HEK293 (cell line): ENCODE measurements around the gene PRUNE2.

Experiments
- CTCF ChIA-PET: fragments of 350-600 bp; formaldehyde crosslinking; extraction: SDS; loops from one replicate; lab custom pipeline; 2021; ENCODE audit warnings: antibody characterized with exemption; lab: Yijun Ruan, JAX
- POLR2A ChIA-PET: fragments of 300-600 bp; formaldehyde crosslinking; extraction: SDS; loops from one replicate; lab custom pipeline; 2020; ENCODE audit warnings: antibody characterized with exemption, inconsistent platforms; lab: Yijun Ruan, JAX
- H3K27ac ChIP-seq: fragments of 200-500 bp; sonication (Bioruptor generic); 2 replicates; pipeline ENCODE4 v1.5.1; 2014; ENCODE audit warnings: low read depth, low read length, control low read depth, inconsistent platforms; ENCODE audit errors: extremely low read depth
- H3K36me3 ChIP-seq, 2 experiments: fragments of 200-500 bp in 1 of 2; sonication (Bioruptor generic) in 1 of 2; 1 replicate in 1 of 2; 2 replicates in 1 of 2; pipeline ENCODE4 v1.5.1; 2014 to 2017; ENCODE audit warnings: inconsistent platforms in 2 of 2, low read length in 2 of 2; ENCODE audit not compliant: control insufficient read depth in 2 of 2, insufficient read depth in 1 of 2
- H3K4me1 ChIP-seq: fragments of 200-500 bp; sonication (Bioruptor generic); 2 replicates; pipeline ENCODE4 v1.5.1; 2014; ENCODE audit warnings: mild to moderate bottlenecking, low read length, inconsistent platforms; ENCODE audit not compliant: control insufficient read depth, insufficient read depth
- H3K4me3 ChIP-seq: 2 replicates; pipeline ENCODE4 v1.5.1; 2011; ENCODE audit warnings: low read depth, mild to moderate bottlenecking, control low read depth, low read length, moderate library complexity
- H3K9me3 ChIP-seq: fragments of 200-500 bp; sonication (Bioruptor generic); 2 replicates; pipeline ENCODE4 v1.5.1; 2014; ENCODE audit warnings: low read depth, low read length, inconsistent platforms; ENCODE audit not compliant: control insufficient read depth, insufficient read depth
- BCL11B ChIP-seq: fragments of 450-650 bp; formaldehyde crosslinking; IDR thresholded peaks from 2 replicates; pipeline ENCODE4 v1.5.1; 2016; ENCODE audit warnings: low read depth, missing biosample characterization, missing genetic modification characterization
- GLI4 ChIP-seq: fragments of 450-650 bp; formaldehyde crosslinking; IDR thresholded peaks from 2 replicates; pipeline ENCODE4 v1.5.1; 2016; ENCODE audit warnings: missing biosample characterization, missing genetic modification characterization
- SALL2 ChIP-seq: fragments of 450-650 bp; formaldehyde crosslinking; IDR thresholded peaks from 2 replicates; pipeline ENCODE4 v1.5.0; 2017; ENCODE audit warnings: missing biosample characterization, mild to moderate bottlenecking, missing genetic modification characterization, borderline replicate concordance
- SP3 ChIP-seq: fragments of 450-650 bp; formaldehyde crosslinking; IDR thresholded peaks from 2 replicates; pipeline ENCODE4 v1.5.1; 2016; ENCODE audit warnings: missing biosample characterization, missing genetic modification characterization
- ZBTB17 ChIP-seq: fragments of 450-650 bp; formaldehyde crosslinking; IDR thresholded peaks from 2 replicates; pipeline ENCODE4 v1.5.1; 2016; ENCODE audit warnings: missing biosample characterization, missing genetic modification characterization
- ZBTB26 ChIP-seq: fragments of 450-650 bp; formaldehyde crosslinking; optimal IDR thresholded peaks from 2 replicates; pipeline ENCODE3; 2016; ENCODE audit warnings: missing biosample characterization, mild to moderate bottlenecking, missing genetic modification characterization
- ZFHX2 ChIP-seq: fragments of 450-650 bp; formaldehyde crosslinking; conservative IDR thresholded peaks from 2 replicates; pipeline ENCODE4 v1.5.1; 2016; ENCODE audit warnings: missing biosample characterization, missing genetic modification characterization
- ZFP3 ChIP-seq: fragments of 450-650 bp; formaldehyde crosslinking; IDR thresholded peaks from 2 replicates; pipeline ENCODE4 v1.5.1; 2016; ENCODE audit warnings: low read depth, missing biosample characterization, missing genetic modification characterization
- ZFP41 ChIP-seq: fragments of 450-650 bp; formaldehyde crosslinking; IDR thresholded peaks from 2 replicates; pipeline ENCODE4 v1.5.1; 2016; ENCODE audit warnings: missing biosample characterization, missing genetic modification characterization, borderline replicate concordance
- ZNF114 ChIP-seq: fragments of 450-650 bp; formaldehyde crosslinking; IDR thresholded peaks from 2 replicates; pipeline ENCODE4 v1.5.0; 2017; ENCODE audit warnings: missing biosample characterization, missing genetic modification characterization
- ZNF121 ChIP-seq: fragments of 450-650 bp; formaldehyde crosslinking; IDR thresholded peaks from 2 replicates; pipeline ENCODE4 v1.5.1; 2016; ENCODE audit warnings: missing biosample characterization, missing genetic modification characterization
- ZNF140 ChIP-seq: fragments of 450-650 bp; formaldehyde crosslinking; IDR thresholded peaks from 2 replicates; pipeline ENCODE4 v1.5.1; 2016; ENCODE audit warnings: missing biosample characterization, missing genetic modification characterization
- ZNF169 ChIP-seq: fragments of 450-650 bp; formaldehyde crosslinking; IDR thresholded peaks from 2 replicates; pipeline ENCODE4 v1.5.1; 2016; ENCODE audit warnings: missing biosample characterization, missing genetic modification characterization
- ZNF19 ChIP-seq: fragments of 450-650 bp; formaldehyde crosslinking; IDR thresholded peaks from 2 replicates; pipeline ENCODE4; 2016; ENCODE audit warnings: missing biosample characterization, missing genetic modification characterization, low read depth
- ZNF266 ChIP-seq: fragments of 450-650 bp; formaldehyde crosslinking; IDR thresholded peaks from 2 replicates; pipeline ENCODE4 v1.5.1; 2016; ENCODE audit warnings: missing biosample characterization, missing genetic modification characterization, low read depth
- ZNF548 ChIP-seq: fragments of 450-650 bp; formaldehyde crosslinking; IDR thresholded peaks from 2 replicates; pipeline ENCODE4 v1.5.1; 2016; ENCODE audit warnings: missing biosample characterization, missing genetic modification characterization
- ZNF610 ChIP-seq: fragments of 450-650 bp; formaldehyde crosslinking; IDR thresholded peaks from 2 replicates; pipeline ENCODE4 v1.5.1; 2016; ENCODE audit warnings: missing biosample characterization, missing genetic modification characterization, borderline replicate concordance
- ZNF621 ChIP-seq: fragments of 450-650 bp; formaldehyde crosslinking; IDR thresholded peaks from 2 replicates; pipeline ENCODE4 v1.5.1; 2017; ENCODE audit warnings: missing biosample characterization, missing genetic modification characterization
- ZNF629 ChIP-seq: fragments of 450-650 bp; formaldehyde crosslinking; IDR thresholded peaks from 2 replicates; pipeline ENCODE4 v1.5.1; 2017; ENCODE audit warnings: missing biosample characterization, missing genetic modification characterization
- ZNF747 ChIP-seq: fragments of 450-650 bp; formaldehyde crosslinking; IDR thresholded peaks from 2 replicates; pipeline ENCODE4 v1.5.1; 2016; ENCODE audit warnings: missing biosample characterization, missing genetic modification characterization
- TF ChIP-seq, protein P1 (sequence below): fragments of 450-650 bp; formaldehyde crosslinking; IDR thresholded peaks from 2 replicates; pipeline ENCODE4 v1.5.1; 2016; ENCODE audit warnings: missing biosample characterization, missing genetic modification characterization
- TF ChIP-seq, protein P2 (sequence below): fragments of 450-650 bp; formaldehyde crosslinking; IDR thresholded peaks from 2 replicates; pipeline ENCODE4 v1.5.1; 2016; ENCODE audit warnings: missing biosample characterization, missing genetic modification characterization
- TF ChIP-seq, protein P3 (sequence below): fragments of 450-650 bp; IDR thresholded peaks from 2 replicates; pipeline ENCODE4 v1.5.1; 2018; ENCODE audit warnings: missing biosample characterization, missing genetic modification characterization
- TF ChIP-seq, protein P4 (sequence below): fragments of 450-650 bp; formaldehyde crosslinking; IDR thresholded peaks from 2 replicates; pipeline ENCODE4 v1.5.1; 2016; ENCODE audit warnings: missing biosample characterization, missing genetic modification characterization

PRUNE2 gene

DNA sequence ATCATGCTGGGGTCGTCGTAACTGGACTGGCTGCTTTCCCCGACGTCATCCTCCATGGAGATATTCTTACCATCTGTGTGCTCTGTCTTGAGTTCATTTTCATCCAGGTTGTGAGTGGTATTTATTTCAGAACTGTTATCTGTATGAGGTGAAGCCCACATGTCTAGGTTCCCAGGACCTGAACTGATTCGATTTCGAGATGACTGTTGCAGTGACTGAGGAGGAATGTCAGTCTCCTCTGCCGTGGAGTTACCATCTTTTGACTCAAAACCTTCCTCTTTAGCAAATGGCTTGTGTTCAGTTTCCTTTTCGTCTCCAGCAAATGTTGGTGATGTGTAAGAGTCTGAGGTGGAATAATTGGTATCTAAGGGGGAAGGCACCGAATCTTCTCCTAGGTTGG, 196.9 kb downstream of the PRUNE2 start:
- CTCF ChIA-PET, result no interaction called here
- H3K36me3 ChIP-seq, result no peaks in the 10 kb centered on the region
- H3K9me3 ChIP-seq, result no peaks in the 10 kb centered on the region
- no peak overlapping the region for H3K27ac ChIP-seq
- TF ChIP-seq ZNF266 (tag by site-specific recombination), result no peak
- TF ChIP-seq ZNF610 (tag by site-specific recombination), result no peak
- no peak for TF ChIP-seq ZNF121 (tag by site-specific recombination)
- TF ChIP-seq BCL11B (tag by site-specific recombination), result no peak
- no peak for TF ChIP-seq ZFHX2 (tag by site-specific recombination)
- TF ChIP-seq ZNF114 (tag by site-specific recombination), result no peak
- TF ChIP-seq, protein P1, sequence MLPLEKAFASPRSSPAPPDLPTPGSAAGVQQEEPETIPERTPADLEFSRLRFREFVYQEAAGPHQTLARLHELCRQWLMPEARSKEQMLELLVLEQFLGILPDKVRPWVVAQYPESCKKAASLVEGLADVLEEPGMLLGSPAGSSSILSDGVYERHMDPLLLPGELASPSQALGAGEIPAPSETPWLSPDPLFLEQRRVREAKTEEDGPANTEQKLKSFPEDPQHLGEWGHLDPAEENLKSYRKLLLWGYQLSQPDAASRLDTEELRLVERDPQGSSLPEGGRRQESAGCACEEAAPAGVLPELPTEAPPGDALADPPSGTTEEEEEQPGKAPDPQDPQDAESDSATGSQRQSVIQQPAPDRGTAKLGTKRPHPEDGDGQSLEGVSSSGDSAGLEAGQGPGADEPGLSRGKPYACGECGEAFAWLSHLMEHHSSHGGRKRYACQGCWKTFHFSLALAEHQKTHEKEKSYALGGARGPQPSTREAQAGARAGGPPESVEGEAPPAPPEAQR, result no peak
- TF ChIP-seq ZNF19 (tag by site-specific recombination), result no peak
- no peak for TF ChIP-seq ZNF140 (tag by site-specific recombination)
- no peak for TF ChIP-seq ZNF621 (tag by site-specific recombination)
- TF ChIP-seq SALL2, result no peak
- TF ChIP-seq, protein P2, sequence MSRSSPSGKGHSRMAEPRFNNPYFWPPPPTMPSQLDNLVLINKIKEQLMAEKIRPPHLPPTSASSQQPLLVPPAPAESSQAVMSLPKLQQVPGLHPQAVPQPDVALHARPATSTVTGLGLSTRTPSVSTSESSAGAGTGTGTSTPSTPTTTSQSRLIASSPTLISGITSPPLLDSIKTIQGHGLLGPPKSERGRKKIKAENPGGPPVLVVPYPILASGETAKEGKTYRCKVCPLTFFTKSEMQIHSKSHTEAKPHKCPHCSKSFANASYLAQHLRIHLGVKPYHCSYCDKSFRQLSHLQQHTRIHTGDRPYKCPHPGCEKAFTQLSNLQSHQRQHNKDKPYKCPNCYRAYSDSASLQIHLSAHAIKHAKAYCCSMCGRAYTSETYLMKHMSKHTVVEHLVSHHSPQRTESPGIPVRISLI (tag by site-specific recombination), result no peak
- TF ChIP-seq ZNF747 (tag by site-specific recombination), result no peak
- TF ChIP-seq, protein P3, sequence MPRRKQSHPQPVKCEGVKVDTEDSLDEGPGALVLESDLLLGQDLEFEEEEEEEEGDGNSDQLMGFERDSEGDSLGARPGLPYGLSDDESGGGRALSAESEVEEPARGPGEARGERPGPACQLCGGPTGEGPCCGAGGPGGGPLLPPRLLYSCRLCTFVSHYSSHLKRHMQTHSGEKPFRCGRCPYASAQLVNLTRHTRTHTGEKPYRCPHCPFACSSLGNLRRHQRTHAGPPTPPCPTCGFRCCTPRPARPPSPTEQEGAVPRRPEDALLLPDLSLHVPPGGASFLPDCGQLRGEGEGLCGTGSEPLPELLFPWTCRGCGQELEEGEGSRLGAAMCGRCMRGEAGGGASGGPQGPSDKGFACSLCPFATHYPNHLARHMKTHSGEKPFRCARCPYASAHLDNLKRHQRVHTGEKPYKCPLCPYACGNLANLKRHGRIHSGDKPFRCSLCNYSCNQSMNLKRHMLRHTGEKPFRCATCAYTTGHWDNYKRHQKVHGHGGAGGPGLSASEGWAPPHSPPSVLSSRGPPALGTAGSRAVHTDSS (tag by site-specific recombination), result no peak
- no peak for TF ChIP-seq ZBTB26 (tag by site-specific recombination)
- TF ChIP-seq GLI4, result no peak
- TF ChIP-seq, all 188 proteins: peak for 0
- Histone ChIP-seq H3K4me3 (no peak overlapping the region), H3K4me1 (no peaks in the 10 kb centered on the region)
- POLR2A ChIA-PET, result no interaction called here

GRCh38 chr9:76707510-76707909, 198.4 kb downstream of the PRUNE2 start:
- Histone ChIP-seq H3K27ac (no peak overlapping the region), H3K4me3 (no peak overlapping the region), H3K9me3 (no peaks in the 10 kb centered on the region), H3K4me1 (no peaks in the 10 kb centered on the region), H3K36me3 (no peaks in the 10 kb centered on the region)
- ChIA-PET POLR2A (no interaction called here), CTCF (interaction anchor here (1.6 to 6.7 kb wide), 2 partner anchors 46 to 259 kb away, joined by 4 to 77 read pairs; no protein-coding TSS in a partner anchor)
- TF ChIP-seq ZFP41 (tag by site-specific recombination) (no peak), ZNF548 (tag by site-specific recombination) (no peak), SP3 (tag by site-specific recombination) (no peak), ZNF629 (tag by site-specific recombination) (no peak), ZFP3 (tag by site-specific recombination) (no peak), ZBTB17 (tag by site-specific recombination) (no peak), ZFHX2 (tag by site-specific recombination) (no peak), ZNF169 (no peak)
- TF ChIP-seq, protein P4, sequence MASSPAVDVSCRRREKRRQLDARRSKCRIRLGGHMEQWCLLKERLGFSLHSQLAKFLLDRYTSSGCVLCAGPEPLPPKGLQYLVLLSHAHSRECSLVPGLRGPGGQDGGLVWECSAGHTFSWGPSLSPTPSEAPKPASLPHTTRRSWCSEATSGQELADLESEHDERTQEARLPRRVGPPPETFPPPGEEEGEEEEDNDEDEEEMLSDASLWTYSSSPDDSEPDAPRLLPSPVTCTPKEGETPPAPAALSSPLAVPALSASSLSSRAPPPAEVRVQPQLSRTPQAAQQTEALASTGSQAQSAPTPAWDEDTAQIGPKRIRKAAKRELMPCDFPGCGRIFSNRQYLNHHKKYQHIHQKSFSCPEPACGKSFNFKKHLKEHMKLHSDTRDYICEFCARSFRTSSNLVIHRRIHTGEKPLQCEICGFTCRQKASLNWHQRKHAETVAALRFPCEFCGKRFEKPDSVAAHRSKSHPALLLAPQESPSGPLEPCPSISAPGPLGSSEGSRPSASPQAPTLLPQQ (tag by site-specific recombination), result no peak
